GM21528 (cell line): ENCODE measurements around the gene L3MBTL4.
"Not testable (repeated sequence)": the region's sequence is repeated elsewhere in the genome, so short reads cannot be mapped to it uniquely, and the experiment has no call there.

Source experiments
- ATAC-seq: cut with Tn5 transposase; IDR thresholded peaks from one replicate; pipeline ENCODE4 v1.9.1; 2021; ENCODE audit warnings: mild to moderate bottlenecking, moderate library complexity; ENCODE audit not compliant: unreplicated experiment, low FRiP score

L3MBTL4 gene

GRCh38 chr18:6406910-6407470 lies 7.7 kb downstream of the L3MBTL4 start:
- ATAC-seq, result no peak

GRCh38 chr18:6406075-6406909 lies 8.4 kb downstream of the L3MBTL4 start:
- ATAC-seq, result no peak

GRCh38 chr18:6405237-6406074 lies 9.3 kb downstream of the L3MBTL4 start:
- ATAC-seq, result no peak

GRCh38 chr18:6404834-6405233 lies 9.9 kb downstream of the L3MBTL4 start:
- no peak for ATAC-seq

GRCh38 chr18:6401687-6402086 lies 13.0 kb downstream of the L3MBTL4 start:
- no peak for ATAC-seq

GRCh38 chr18:6399776-6400175 lies 14.9 kb downstream of the L3MBTL4 start:
- ATAC-seq, result no peak

GRCh38 chr18:6397931-6398566 lies 16.7 kb downstream of the L3MBTL4 start:
- no peak for ATAC-seq

- ATAC-seq, result no peak
Measured at GRCh38 chr18:6396847-6397246, 17.9 kb downstream of the L3MBTL4 start.

- ATAC-seq, result no peak
Measured at GRCh38 chr18:6396276-6396675, 18.4 kb downstream of the L3MBTL4 start.

GRCh38 chr18:6389005-6389404 lies 25.7 kb downstream of the L3MBTL4 start:
- ATAC-seq, result no peak

GRCh38 chr18:6382963-6383362 lies 31.7 kb downstream of the L3MBTL4 start:
- no peak for ATAC-seq

GRCh38 chr18:6377473-6377872 lies 37.2 kb downstream of the L3MBTL4 start:
- not testable (repeated sequence) for ATAC-seq

- no peak for ATAC-seq
Measured at GRCh38 chr18:6376433-6377229, 38.1 kb downstream of the L3MBTL4 start.

GRCh38 chr18:6374935-6375529 lies 39.7 kb downstream of the L3MBTL4 start:
- ATAC-seq, result no peak

- ATAC-seq, result no peak
Measured at GRCh38 chr18:6374340-6374739, 40.4 kb downstream of the L3MBTL4 start.

GRCh38 chr18:6373187-6373586 lies 41.5 kb downstream of the L3MBTL4 start:
- no peak for ATAC-seq

GRCh38 chr18:6370886-6371635 lies 43.6 kb downstream of the L3MBTL4 start:
- ATAC-seq, result no peak

- ATAC-seq, result no peak
Measured at GRCh38 chr18:6370410-6370809, 44.3 kb downstream of the L3MBTL4 start.

GRCh38 chr18:6368017-6368416 lies 46.7 kb downstream of the L3MBTL4 start:
- no peak for ATAC-seq
